A673 (cell line): ENCODE data around the gene GALNT11. TPM values are rescaled to one million over a fixed set of nuclear protein-coding genes. Genes with fewer than 3 reads are reported as not detected.

ENCODE experiments used
- BruUV-seq: library from RNA; stranded (reverse); fragments of 400-500 nt; replicated peaks from 2 replicates; lab custom pipeline; 2021; lab: Mats Ljungman, UMichigan
- CTCF ChIA-PET: fragments of 300-600 bp; sonication (Branson Sonifier 250); formaldehyde crosslinking; loops from one replicate; lab custom pipeline; 2022; ENCODE audit warnings: antibody characterized with exemption; lab: Charles Lee
- POLR2A ChIA-PET: fragments of 300-600 bp; sonication (Branson Sonifier 250); formaldehyde crosslinking; loops from one replicate; lab custom pipeline; 2022; ENCODE audit warnings: antibody characterized with exemption; ENCODE audit not compliant: low non-redundant PET; lab: Charles Lee
- DNase-seq: peaks from one replicate; pipeline ENCODE4 v3.0.0-alpha.2; 2015; ENCODE audit warnings: low spot score
- H3K27ac ChIP-seq: fragments of 200-600 bp; sonication (generic); 2 replicates; pipeline ENCODE4 v1.5.1; 2016; ENCODE audit warnings: mixed run types, low read depth, mild to moderate bottlenecking, mixed read lengths, antibody characterized with exemption, low read length; ENCODE audit not compliant: poor library complexity, severe bottlenecking
- H3K27me3 ChIP-seq: fragments of 200-600 bp; sonication (generic); replicated peaks from 2 replicates; pipeline ENCODE4 v1.6.1; 2017; ENCODE audit warnings: mixed run types, low read depth, mild to moderate bottlenecking, mixed read lengths, antibody characterized with exemption, low read length; ENCODE audit not compliant: insufficient read depth, poor library complexity
- H3K36me3 ChIP-seq: fragments of 200-600 bp; sonication (generic); 2 replicates; pipeline ENCODE4 v1.6.1; 2016; ENCODE audit warnings: mixed run types, mild to moderate bottlenecking, mixed read lengths, antibody characterized with exemption, low read length; ENCODE audit not compliant: insufficient read depth, poor library complexity, severe bottlenecking
- H3K4me1 ChIP-seq: fragments of 200-600 bp; sonication (generic); 2 replicates; pipeline ENCODE4 v1.6.1; 2017; ENCODE audit warnings: mixed run types, mild to moderate bottlenecking, mixed read lengths, antibody characterized with exemption, low read length; ENCODE audit not compliant: insufficient read depth, poor library complexity, severe bottlenecking
- H3K4me3 ChIP-seq: fragments of 200-600 bp; sonication (generic); 2 replicates; pipeline ENCODE4 v1.5.1; 2016; ENCODE audit warnings: low read depth, mixed run types, mild to moderate bottlenecking, mixed read lengths, low read length; ENCODE audit not compliant: poor library complexity, severe bottlenecking
- H3K9me3 ChIP-seq: fragments of 200-600 bp; sonication (generic); 2 replicates; pipeline ENCODE4 v1.6.1; 2016; ENCODE audit warnings: mixed run types, low read depth, mild to moderate bottlenecking, mixed read lengths, antibody characterized with exemption, low read length; ENCODE audit not compliant: poor library complexity, severe bottlenecking
- CTCF ChIP-seq: fragments of 300-800, 200-600 bp; sonication (generic); conservative IDR thresholded peaks from 2 replicates; pipeline ENCODE4 v1.5.1; 2017; ENCODE audit warnings: low read depth, mild to moderate bottlenecking, antibody characterized with exemption, low read length, moderate library complexity, mixed read lengths
- EZH2 ChIP-seq: fragments of 200-600 bp; sonication (generic); IDR thresholded peaks from 2 replicates; pipeline ENCODE4 v1.6.1; 2017; ENCODE audit warnings: borderline replicate concordance, low read depth, mild to moderate bottlenecking, mixed read lengths, antibody characterized with exemption, low read length; ENCODE audit not compliant: poor library complexity, severe bottlenecking
- intact Hi-C: fragments of 100-400 bp; cut with micrococcal nuclease; formaldehyde crosslinking; loops from one replicate; pipeline ENCODE4 v1.10.0; 2022; ENCODE audit not compliant: unreplicated experiment
- total RNA-seq: library from RNA; stranded (reverse); gene quantifications from 2 replicates; pipeline ENCODE4 v1.2.3, GENCODE V29; 2021

GALNT11 gene
- total RNA-seq, 1 experiment from 2014 or later: 35.5 TPM

- Histone ChIP-seq H3K36me3 (no peaks in the 10 kb centered on the region), H3K4me1 (no peaks in the 10 kb centered on the region), H3K27ac (no peak overlapping the region), H3K27me3 (no peaks in the 10 kb centered on the region), H3K9me3 (peaks cover 21% of the 10 kb centered on the region), H3K4me3 (no peak overlapping the region)
- TF ChIP-seq CTCF (no peak), EZH2 (no peak)
- ChIA-PET CTCF (no interaction called here), POLR2A (no interaction called here)
- DNase-seq: no peak
- intact Hi-C loops: no loop called here
- BruUV-seq: no TSS peak
These were observed 61.0 kb downstream of the GALNT11 start for GRCh38 chr7:152086513-152086912.

- no TSS peak for BruUV-seq
- ChIA-PET POLR2A (no interaction called here), CTCF (no interaction called here)
- intact Hi-C loops: no loop called here
- H3K4me1 ChIP-seq: no peaks in the 10 kb centered on the region
- H3K27ac ChIP-seq: no peak overlapping the region
- no peak for DNase-seq
- H3K27me3 ChIP-seq: no peaks in the 10 kb centered on the region
- H3K4me3 ChIP-seq: no peak overlapping the region
- no peak for TF ChIP-seq CTCF
- no peak for TF ChIP-seq EZH2
- H3K36me3 ChIP-seq: no peaks in the 10 kb centered on the region
- peaks cover 21% of the 10 kb centered on the region for H3K9me3 ChIP-seq
These were observed 63.7 kb downstream of the GALNT11 start for GRCh38 chr7:152089183-152089582.

GRCh38 chr7:152090747-152091146 is 65.3 kb downstream of the GALNT11 start:
- Histone ChIP-seq H3K36me3 (no peaks in the 10 kb centered on the region), H3K27me3 (no peaks in the 10 kb centered on the region), H3K27ac (no peak overlapping the region), H3K4me1 (no peaks in the 10 kb centered on the region), H3K9me3 (peaks cover 21% of the 10 kb centered on the region), H3K4me3 (no peak overlapping the region)
- intact Hi-C loops: no loop called here
- ChIA-PET CTCF (no interaction called here), POLR2A (no interaction called here)
- no peak for DNase-seq
- TF ChIP-seq EZH2 (no peak), CTCF (no peak)
- no TSS peak for BruUV-seq
